ENCODE measurements around the gene ALKBH4. TPM values are rescaled to one million over a fixed set of nuclear protein-coding genes. Genes with fewer than 3 reads are reported as not detected.

Gene ALKBH4
- total RNA-seq, result 10.7 and 16.3 TPM in 2 replicates

GRCh38 chr7:102464577-102465280 lies at the start of gene ALKBH4, which contains the start of gene LRWD1:
ALKBH4 (minus strand) TSS chr7:102464863; CDS start chr7:102464836, 27 bp downstream.
LRWD1 (plus strand) TSS chr7:102464984; CDS start chr7:102465081, 97 bp downstream.

GRCh38 chr7:102478314-102479208 lies 13.9 kb upstream of the ALKBH4 start, which contains the start of gene POLR2J:
POLR2J (minus strand) TSS chr7:102478922; CDS start chr7:102478860, 62 bp downstream.

GRCh38 chr7:102433219-102434038 lies 31.2 kb downstream of the ALKBH4 start, which contains the start of gene ORAI2:
ORAI2 (plus strand) TSS chr7:102433575; CDS start chr7:102438957, 5,382 bp downstream.

Other genes with a start within 250 kb of the ALKBH4 start
- gene SH2B2, start 178.0 kb downstream of the ALKBH4 start, total RNA-seq, result 1.2 and 4.8 TPM in 2 replicates
- not detected in 2 replicates for gene SPDYE6, start 108.4 kb downstream of the ALKBH4 start, total RNA-seq
- 13.8 and 20.9 TPM in 2 replicates for gene PRKRIP1, start 68.5 kb downstream of the ALKBH4 start, total RNA-seq
- 34.4 and 74.2 TPM in 2 replicates for gene ORAI2, start 31.3 kb downstream of the ALKBH4 start, total RNA-seq
- gene LRWD1, start 121 bp upstream of the ALKBH4 start, total RNA-seq, result 13.5 and 22.8 TPM in 2 replicates
- gene POLR2J, start 14.1 kb upstream of the ALKBH4 start, total RNA-seq, result 20.3 and 42.2 TPM in 2 replicates
- 2.0 and 2.9 TPM in 2 replicates for gene RASA4B, start 52.9 kb upstream of the ALKBH4 start, total RNA-seq
- gene UPK3BL2, start 78.8 kb upstream of the ALKBH4 start, total RNA-seq, result 0.96 and 1.7 TPM in 2 replicates
- gene SPDYE2, start 86.4 kb upstream of the ALKBH4 start, total RNA-seq, result not detected in 2 replicates
- gene POLR2J3, start 107.7 kb upstream of the ALKBH4 start, total RNA-seq, result 17.6 and 18.9 TPM in 2 replicates
- 8.1 and 9.3 TPM in 2 replicates for gene RASA4, start 151.9 kb upstream of the ALKBH4 start, total RNA-seq
- 1.7 and 6.5 TPM in 2 replicates for gene UPK3BL1, start 177.9 kb upstream of the ALKBH4 start, total RNA-seq
- not detected in 2 replicates for gene SPDYE2B, start 185.5 kb upstream of the ALKBH4 start, total RNA-seq
- gene POLR2J2, start 206.8 kb upstream of the ALKBH4 start, total RNA-seq, result 0.85 and 1.7 TPM in 2 replicates